PC-9 (cell line): Measurements from ENCODE around the gene VWA7.

ENCODE experiments used
- CTCF ChIP-seq: fragments of 200-600 bp; sonication (generic); conservative IDR thresholded peaks from 2 replicates; pipeline ENCODE4 v1.6.1; 2017; ENCODE audit warnings: mixed run types, antibody characterized with exemption, mild to moderate bottlenecking, moderate library complexity
- EZH2 ChIP-seq: fragments of 200-600 bp; sonication (generic); IDR thresholded peaks from 2 replicates; pipeline ENCODE4 v1.8.0; 2017; ENCODE audit warnings: antibody characterized with exemption, low read depth

DNA sequence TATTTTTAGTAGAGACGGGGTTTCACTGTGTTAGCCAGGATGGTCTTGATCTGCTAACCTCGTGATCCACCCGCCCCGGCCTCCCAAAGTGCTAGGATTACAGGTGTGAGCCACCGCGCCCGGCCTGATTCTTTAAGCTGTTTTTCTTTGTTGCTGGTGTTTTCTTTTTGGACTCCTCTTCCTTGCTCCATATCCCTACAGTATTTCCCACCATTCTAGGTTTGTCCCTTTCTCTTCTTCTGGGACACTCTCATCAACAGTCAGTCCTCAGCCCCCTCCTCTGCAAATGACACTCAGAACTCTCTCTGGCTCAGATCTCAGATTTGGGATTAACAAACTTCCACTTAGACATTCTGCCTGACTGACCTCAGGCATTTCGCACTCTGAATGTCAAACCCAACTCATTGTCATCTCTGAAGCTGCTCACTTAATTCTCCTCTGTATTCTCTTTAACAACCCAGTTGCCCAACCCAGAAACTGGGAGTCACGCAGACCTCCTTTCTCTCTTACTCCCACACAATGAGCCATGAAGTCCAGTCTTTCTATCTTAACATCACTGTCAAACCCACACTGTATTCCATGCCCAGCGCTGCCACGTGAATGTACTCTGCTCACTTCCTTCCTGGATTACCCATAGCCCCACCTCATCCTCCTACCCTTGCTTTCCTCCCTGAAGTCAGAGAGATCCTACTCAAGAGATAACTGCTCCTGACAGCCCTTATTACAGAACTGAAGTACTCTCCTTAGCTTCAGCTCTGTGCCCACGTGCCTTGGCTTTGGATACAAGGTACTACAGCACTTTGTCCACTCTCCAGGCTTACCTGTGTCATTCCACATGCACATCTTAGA lies 51.4 kb downstream of the VWA7 start:
- TF ChIP-seq CTCF (no peak), EZH2 (no peak)
